ENCODE data around the gene SUMO2. TPM values are rescaled to one million over a fixed set of nuclear protein-coding genes. Genes with fewer than 3 reads are reported as not detected.

SUMO2 gene
- total and polyA plus RNA-seq, 2 of the 13 experiments (the other 11 are each of a cell fraction or from before 2014, with no cell fraction given), result 337 to 553 TPM

DNA sequence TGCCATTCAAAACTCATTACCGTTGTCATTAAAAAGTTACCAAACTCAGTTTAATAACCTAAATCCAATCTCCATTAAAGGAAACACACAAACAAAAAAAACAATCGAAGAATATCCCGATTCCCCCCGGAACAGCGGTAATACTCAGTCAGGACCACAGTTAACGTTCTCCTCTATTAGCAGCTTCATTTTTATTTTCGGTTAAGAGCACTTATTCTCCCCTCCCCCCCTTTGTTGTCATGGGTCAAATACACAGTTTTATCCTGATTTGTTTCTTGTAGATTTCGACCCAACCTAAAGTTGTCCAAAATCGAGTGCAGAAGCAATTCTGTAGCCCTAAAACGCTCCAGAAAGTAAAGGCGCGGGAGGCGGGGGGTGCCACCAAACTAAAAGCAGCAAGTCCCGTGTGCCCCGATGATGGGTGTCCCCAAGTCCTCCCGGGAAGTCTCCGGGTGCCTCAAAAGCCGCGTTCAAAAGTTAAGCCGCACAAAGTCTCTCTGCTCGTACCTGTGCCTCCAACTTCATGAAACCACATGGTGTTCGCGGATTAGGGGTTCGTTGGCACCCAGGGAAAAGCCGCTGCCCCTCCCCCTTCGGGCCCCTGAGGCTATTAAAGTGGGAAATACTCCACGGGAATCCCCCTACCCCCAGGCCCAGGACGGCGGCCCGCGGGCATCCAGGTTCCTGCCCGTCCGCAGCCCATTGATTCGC is 996 bp downstream of the SUMO2 start (continued):
- TF ChIP-seq NFRKB (IDR thresholded peaks at IDR 0.05), result no peak
- TF ChIP-seq, protein P1, sequence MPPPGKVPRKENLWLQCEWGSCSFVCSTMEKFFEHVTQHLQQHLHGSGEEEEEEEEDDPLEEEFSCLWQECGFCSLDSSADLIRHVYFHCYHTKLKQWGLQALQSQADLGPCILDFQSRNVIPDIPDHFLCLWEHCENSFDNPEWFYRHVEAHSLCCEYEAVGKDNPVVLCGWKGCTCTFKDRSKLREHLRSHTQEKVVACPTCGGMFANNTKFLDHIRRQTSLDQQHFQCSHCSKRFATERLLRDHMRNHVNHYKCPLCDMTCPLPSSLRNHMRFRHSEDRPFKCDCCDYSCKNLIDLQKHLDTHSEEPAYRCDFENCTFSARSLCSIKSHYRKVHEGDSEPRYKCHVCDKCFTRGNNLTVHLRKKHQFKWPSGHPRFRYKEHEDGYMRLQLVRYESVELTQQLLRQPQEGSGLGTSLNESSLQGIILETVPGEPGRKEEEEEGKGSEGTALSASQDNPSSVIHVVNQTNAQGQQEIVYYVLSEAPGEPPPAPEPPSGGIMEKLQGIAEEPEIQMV (CRISPR knock-in tag; IDR thresholded peaks at IDR 0.05; ENCODE audit: low read depth), result no peak
- TF ChIP-seq ZNF20 (CRISPR knock-in tag; IDR thresholded peaks at IDR 0.05), result no peak
- no peak for TF ChIP-seq RBFOX2 (IDR thresholded peaks at IDR 0.05; ENCODE audit: low read depth, low read length)
- TF ChIP-seq, protein P2, sequence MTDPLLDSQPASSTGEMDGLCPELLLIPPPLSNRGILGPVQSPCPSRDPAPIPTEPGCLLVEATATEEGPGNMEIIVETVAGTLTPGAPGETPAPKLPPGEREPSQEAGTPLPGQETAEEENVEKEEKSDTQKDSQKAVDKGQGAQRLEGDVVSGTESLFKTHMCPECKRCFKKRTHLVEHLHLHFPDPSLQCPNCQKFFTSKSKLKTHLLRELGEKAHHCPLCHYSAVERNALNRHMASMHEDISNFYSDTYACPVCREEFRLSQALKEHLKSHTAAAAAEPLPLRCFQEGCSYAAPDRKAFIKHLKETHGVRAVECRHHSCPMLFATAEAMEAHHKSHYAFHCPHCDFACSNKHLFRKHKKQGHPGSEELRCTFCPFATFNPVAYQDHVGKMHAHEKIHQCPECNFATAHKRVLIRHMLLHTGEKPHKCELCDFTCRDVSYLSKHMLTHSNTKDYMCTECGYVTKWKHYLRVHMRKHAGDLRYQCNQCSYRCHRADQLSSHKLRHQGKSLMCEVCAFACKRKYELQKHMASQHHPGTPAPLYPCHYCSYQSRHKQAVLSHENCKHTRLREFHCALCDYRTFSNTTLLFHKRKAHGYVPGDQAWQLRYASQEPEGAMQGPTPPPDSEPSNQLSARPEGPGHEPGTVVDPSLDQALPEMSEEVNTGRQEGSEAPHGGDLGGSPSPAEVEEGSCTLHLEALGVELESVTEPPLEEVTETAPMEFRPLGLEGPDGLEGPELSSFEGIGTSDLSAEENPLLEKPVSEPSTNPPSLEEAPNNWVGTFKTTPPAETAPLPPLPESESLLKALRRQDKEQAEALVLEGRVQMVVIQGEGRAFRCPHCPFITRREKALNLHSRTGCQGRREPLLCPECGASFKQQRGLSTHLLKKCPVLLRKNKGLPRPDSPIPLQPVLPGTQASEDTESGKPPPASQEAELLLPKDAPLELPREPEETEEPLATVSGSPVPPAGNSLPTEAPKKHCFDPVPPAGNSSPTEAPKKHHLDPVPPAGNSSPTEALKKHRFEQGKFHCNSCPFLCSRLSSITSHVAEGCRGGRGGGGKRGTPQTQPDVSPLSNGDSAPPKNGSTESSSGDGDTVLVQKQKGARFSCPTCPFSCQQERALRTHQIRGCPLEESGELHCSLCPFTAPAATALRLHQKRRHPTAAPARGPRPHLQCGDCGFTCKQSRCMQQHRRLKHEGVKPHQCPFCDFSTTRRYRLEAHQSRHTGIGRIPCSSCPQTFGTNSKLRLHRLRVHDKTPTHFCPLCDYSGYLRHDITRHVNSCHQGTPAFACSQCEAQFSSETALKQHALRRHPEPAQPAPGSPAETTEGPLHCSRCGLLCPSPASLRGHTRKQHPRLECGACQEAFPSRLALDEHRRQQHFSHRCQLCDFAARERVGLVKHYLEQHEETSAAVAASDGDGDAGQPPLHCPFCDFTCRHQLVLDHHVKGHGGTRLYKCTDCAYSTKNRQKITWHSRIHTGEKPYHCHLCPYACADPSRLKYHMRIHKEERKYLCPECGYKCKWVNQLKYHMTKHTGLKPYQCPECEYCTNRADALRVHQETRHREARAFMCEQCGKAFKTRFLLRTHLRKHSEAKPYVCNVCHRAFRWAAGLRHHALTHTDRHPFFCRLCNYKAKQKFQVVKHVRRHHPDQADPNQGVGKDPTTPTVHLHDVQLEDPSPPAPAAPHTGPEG (CRISPR knock-in tag; IDR thresholded peaks at IDR 0.05), result no peak
- TF ChIP-seq, protein P3, sequence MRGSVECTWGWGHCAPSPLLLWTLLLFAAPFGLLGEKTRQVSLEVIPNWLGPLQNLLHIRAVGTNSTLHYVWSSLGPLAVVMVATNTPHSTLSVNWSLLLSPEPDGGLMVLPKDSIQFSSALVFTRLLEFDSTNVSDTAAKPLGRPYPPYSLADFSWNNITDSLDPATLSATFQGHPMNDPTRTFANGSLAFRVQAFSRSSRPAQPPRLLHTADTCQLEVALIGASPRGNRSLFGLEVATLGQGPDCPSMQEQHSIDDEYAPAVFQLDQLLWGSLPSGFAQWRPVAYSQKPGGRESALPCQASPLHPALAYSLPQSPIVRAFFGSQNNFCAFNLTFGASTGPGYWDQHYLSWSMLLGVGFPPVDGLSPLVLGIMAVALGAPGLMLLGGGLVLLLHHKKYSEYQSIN (CRISPR knock-in tag; IDR thresholded peaks at IDR 0.05; ENCODE audit: borderline replicate concordance), result no peak
- TF ChIP-seq, protein P4, sequence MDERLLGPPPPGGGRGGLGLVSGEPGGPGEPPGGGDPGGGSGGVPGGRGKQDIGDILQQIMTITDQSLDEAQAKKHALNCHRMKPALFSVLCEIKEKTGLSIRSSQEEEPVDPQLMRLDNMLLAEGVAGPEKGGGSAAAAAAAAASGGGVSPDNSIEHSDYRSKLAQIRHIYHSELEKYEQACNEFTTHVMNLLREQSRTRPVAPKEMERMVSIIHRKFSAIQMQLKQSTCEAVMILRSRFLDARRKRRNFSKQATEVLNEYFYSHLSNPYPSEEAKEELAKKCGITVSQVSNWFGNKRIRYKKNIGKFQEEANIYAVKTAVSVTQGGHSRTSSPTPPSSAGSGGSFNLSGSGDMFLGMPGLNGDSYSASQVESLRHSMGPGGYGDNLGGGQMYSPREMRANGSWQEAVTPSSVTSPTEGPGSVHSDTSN (CRISPR knock-in tag; IDR thresholded peaks at IDR 0.05), result no peak
- no peak for TF ChIP-seq NFE2 (CRISPR knock-in tag; IDR thresholded peaks at IDR 0.05)
- no peak for TF ChIP-seq FOXJ3 (CRISPR knock-in tag; IDR thresholded peaks at IDR 0.05; ENCODE audit: borderline replicate concordance)
- no peak for TF ChIP-seq ZNF724P (CRISPR knock-in tag; IDR thresholded peaks at IDR 0.05; ENCODE audit: borderline replicate concordance)
- TF ChIP-seq, protein P5, sequence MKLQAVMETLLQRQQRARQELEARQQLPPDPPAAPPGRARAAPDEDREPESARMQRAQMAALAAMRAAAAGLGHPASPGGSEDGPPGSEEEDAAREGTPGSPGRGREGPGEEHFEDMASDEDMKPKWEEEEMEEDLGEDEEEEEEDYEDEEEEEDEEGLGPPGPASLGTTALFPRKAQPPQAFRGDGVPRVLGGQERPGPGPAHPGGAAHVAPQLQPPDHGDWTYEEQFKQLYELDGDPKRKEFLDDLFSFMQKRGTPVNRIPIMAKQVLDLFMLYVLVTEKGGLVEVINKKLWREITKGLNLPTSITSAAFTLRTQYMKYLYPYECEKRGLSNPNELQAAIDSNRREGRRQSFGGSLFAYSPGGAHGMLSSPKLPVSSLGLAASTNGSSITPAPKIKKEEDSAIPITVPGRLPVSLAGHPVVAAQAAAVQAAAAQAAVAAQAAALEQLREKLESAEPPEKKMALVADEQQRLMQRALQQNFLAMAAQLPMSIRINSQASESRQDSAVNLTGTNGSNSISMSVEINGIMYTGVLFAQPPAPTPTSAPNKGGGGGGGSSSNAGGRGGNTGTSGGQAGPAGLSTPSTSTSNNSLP (IDR thresholded peaks at IDR 0.05; ENCODE audit: low read depth, low read length), result no peak
- TF ChIP-seq NFIC (IDR thresholded peaks at IDR 0.05; ENCODE audit: low read length), result 0 out of 2 replicates have a peak, but pooled peaks have one; percentile 21
- TF ChIP-seq THAP11 (CRISPR knock-in tag; IDR thresholded peaks at IDR 0.05), result no peak
- no peak for TF ChIP-seq FOSL2 (CRISPR knock-in tag; IDR thresholded peaks at IDR 0.05)
- TF ChIP-seq GTF2F1 (IDR thresholded peaks at IDR 0.05; ENCODE audit: low read length), result no peak
- TF ChIP-seq ZFAT (CRISPR knock-in tag; conservative IDR thresholded peaks at IDR 0.05), result no peak
- no peak for TF ChIP-seq RFX1 (IDR thresholded peaks at IDR 0.05)
- peak; percentile 1; the same call in 1 of the 2 replicates for TF ChIP-seq ZNF235 (CRISPR knock-in tag; IDR thresholded peaks at IDR 0.05; ENCODE audit: borderline replicate concordance)
- no peak for TF ChIP-seq NR2F6 (IDR thresholded peaks at IDR 0.05)
- TF ChIP-seq NR2F6 (CRISPR knock-in tag; IDR thresholded peaks at IDR 0.05), result no peak
- TF ChIP-seq NCOA2 (CRISPR knock-in tag; IDR thresholded peaks at IDR 0.05), result no peak

All from HepG2 (cell line).